GM19099 (cell line): ENCODE results near the gene SUV39H1.

Source experiments
- POLR2A ChIP-seq: IDR thresholded peaks from 3 replicates; pipeline ENCODE4 v1.6.1; 2011; ENCODE audit warnings: low read depth; ENCODE audit not compliant: insufficient read length; ENCODE audit errors: extremely low read depth

The SUV39H1 gene

DNA sequence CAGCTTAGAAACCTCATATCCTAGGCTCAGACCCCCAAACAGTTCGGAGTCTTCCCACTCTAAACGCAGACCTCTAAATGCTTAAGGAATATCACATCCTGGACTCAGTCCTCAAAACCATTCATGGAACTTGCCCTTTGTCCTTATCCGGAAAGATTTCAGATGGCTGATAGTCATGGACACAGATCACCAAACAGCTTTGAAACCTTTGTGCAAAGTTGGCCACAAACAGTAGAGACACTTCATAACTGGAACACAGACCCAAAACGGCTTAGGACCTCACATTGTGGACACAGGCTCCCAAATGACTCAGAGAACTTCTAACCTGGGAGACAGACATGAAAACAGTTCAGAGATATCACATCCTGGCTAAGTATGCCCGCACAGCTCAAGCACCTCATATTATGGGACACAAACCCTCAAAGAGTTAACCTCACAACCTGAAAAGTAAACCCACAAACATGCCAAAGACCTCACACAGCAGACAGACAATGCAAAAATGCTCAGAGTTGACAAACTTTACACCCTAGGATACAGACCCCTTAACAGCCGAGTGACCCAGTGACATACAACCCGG lies 15.5 kb downstream of the SUV39H1 start:
- no peak for TF ChIP-seq POLR2A

DNA sequence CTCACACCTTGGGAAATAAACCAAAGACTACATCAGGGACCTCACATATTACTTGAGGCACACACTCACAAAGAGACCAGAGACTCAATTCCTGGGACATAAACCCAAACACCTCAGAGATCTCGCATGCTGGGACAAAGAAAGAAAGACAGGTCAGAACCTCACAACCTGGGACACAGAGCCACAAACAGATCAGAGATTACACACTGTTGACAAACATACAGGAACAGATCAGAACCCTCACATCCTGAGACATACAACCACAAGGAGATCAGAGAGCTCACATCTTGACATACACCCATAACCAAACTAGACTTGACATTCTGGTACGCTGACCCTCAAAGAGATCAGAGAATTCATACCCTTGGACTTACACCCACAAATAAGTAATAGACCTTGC lies 17.3 kb downstream of the SUV39H1 start:
- TF ChIP-seq POLR2A = no peak

DNA sequence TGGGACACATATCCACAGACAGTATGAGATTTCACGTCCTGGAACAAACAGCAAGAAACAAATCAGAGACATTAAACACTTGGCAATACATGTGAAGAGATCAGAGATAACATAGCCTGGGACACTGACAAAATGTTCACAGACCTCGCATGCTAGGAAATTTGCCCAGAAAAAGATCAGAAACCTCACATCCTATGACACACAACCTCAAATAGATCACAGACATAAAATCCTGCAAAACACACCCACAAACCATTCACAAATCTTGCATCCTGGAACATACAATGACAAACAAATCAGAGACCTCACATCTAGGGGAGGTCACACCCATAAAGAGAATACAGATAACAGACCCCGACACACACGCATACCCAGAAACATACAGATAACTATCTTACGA lies 18.0 kb downstream of the SUV39H1 start:
- no peak for TF ChIP-seq POLR2A

DNA sequence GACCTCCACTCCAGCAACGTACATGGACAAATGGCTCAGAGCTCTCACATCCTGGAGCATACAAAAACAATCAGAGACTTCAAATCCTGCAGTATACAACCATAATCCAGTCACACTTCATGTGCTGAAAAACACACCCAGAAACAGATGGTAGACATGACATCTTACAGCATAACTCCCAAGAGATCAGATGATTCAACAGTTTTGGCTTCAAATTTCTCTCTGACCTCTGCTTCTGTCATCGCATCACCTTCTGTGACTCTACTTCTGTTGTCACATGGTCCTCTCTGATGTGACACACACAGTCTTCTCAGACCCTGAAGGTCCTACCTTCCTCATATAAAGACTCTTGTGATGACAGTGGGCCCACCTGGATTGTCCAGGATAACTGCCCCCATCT lies 18.5 kb downstream of the SUV39H1 start:
- no peak for TF ChIP-seq POLR2A

DNA sequence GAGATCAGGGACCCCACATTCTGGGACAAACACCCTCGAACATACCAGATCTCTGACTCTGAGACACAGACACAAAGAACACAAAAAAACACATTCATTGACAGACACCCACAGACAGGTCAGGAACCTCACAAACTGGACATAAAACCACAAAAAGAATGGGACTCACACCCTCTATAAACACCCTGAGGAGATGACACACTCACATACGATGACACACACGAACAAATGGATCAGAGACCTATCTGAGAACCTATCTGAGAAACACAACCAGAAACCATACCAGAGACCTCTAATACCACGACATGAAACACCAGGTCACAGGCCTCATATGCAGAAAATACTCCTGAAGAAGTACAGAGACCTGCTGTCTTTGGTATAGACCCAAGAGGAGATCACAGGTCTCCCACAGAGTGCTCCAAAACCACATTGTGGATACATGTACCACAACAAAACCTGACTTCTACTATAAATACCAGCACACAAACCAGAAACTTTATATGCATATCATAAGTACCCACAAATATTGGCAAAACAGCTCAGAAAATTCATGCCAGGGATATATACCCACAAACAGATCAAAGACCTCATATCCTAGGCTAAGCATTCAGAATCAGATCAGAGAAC lies 19.5 kb downstream of the SUV39H1 start:
- TF ChIP-seq POLR2A = no peak

DNA sequence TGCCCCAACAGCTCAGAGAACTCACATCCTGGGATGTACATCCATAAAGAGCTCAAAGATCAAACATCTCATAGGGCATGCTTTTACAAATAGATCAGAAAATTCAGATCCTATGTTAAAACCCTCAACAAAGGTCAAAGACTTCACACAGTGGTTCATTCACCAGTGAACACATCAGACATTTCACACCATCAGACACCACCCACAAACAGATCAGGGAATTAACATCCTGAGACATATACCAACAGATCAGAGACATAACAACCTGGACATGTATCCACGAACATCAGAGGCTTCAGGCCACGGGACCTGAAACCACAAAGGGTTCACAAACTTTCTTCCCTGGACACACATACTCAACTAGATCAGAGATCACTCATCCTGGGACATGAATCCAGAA lies 23.4 kb downstream of the SUV39H1 start:
- no peak for TF ChIP-seq POLR2A

DNA sequence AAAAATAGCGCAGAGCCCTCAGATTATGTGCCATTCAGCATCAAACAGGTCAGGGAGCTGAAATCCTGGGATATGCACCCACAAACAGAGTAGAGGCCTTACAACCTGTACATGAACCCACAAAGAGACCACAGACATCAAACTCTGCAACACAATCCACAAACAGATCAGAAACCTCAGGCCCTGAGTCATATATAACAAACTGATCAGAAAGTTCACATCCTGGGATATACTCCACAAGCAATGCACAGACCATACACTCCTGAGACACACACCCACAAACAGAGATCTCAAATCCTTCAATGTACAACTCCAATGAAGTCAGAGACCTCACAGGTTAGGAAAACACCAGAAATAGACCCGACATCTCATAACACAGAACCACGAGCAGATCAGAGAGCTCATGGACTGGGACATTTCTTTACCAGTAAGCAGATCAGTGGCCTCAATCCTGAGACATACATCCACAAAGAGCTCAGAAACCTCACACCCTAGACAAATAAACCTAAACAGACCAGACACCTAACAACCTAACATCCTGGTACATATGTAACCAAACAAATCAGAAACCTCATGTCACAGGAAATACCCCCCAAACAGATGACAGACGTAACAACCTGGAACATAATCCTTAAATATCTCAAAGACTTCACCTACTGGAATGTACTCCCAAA lies 24.2 kb downstream of the SUV39H1 start:
- no peak for TF ChIP-seq POLR2A

DNA sequence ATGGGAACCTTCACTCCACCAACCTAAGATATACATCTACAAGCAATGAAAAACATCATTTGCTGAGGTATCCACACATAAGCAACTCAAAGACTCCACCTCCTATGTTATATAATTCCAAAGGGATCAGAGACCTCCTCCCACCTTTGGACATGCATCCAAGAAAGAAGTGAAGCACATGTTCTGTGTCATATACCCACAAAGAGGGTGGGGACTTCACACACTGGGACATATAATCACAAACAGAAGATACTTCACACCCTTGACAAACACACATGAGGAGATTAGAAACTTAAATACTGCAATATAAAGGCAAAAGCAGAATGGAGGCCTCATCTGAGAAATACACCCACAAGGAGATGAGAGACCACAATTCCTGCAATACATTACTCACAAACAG lies 25.4 kb downstream of the SUV39H1 start:
- no peak for TF ChIP-seq POLR2A

DNA sequence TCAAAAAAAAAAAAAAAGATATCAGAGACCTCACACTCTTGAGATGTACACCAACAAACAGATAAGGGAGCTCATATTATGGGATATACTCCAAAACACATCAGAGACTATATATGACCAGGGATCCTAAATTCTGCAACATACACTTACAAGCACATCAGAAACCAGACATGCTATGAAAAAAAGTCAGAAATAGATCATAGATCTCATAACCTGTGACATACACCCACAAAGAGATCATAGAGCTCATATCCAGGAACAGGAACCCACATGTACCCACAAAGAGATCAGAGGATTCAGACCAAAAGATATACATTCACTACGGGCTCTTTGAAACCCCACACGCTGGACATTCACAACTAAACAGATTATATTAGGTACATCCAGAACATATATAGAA lies 30.1 kb downstream of the SUV39H1 start:
- TF ChIP-seq POLR2A = no peak

DNA sequence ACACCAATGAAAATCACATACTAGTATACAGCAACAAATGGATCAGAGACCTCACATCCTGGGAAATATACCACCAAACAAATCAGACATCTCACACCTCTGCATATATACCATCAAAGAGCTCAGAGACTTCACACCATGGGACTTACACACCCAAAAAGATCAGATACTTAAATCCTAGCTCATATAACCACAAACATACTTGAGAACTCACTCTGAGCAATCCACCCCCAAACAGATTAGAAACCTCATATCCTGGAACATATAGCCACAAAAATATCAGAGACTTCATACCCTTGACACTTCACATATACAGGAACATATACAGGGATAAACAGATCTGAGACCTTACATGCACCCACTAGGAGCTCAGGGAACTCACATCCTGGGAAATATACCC lies 32.1 kb downstream of the SUV39H1 start:
- no peak for TF ChIP-seq POLR2A

DNA sequence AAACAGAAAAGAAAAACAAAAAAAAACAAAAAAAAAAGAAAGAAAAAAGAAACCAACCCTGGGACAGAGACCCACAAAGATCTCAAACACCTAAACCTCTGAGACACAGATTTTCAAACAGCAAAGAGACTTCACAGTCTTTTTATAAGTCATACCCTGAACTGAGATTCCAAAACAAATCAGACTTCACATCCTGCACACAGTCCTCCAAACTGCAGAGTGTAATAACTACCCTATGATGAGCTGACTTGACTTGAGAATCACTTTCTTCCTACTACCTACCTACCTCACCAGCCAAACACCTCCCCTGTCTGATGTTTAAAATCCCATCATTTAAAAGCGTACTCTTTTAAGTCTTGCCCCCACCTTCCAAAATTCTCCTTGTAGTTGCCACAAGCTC lies 39.8 kb downstream of the SUV39H1 start:
- TF ChIP-seq POLR2A = no peak

DNA sequence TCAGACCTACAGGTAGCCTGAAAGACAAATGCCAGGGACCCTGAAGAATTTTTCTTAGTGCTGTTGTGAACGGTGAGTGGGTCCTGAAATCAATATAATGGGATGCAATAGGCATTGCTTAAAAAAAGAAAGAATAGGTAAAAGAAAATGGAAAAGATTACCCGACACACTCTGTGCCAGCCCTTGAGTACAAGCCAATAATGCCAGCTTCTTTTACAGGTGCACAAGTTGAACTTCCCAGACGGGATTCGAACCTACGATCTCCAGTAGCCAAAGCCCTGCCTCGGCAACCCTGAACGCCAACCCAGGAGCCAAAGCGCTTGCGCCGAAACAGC lies 40.3 kb downstream of the SUV39H1 start:
- no peak for TF ChIP-seq POLR2A

DNA sequence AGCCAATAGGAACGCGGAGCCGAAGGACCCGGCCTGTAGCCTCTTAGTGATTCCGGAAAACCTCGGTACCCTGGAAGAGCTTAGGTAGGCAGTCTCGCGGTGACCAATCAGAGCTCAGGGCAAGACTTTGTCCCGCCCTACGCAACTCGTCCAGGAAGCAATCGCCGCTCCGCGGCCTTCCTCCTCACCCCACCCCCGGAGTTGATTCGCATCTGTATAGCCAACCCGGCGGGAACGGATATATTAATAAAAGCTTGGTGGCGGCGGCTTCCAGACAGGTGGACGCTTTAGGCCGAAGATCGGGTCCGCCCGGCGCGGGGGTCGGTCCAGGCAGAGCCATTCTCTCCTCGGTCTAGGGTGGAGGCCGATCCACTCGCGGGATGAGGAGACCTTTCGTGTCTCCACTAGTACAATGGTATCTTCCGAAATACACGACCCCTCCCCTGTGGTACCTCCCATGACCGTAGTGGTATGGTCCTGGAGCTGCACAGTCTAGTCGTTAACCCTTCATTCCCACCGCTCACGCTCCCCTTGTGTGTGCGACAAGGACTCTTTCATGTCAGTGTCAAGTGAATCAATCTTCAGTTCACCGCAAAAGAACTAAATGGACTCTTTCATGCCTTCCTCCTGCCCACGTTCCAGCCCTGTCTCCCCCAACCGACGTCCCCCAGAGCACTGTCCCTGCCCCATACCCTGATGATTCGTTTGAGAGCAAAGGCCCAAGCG lies 40.8 kb downstream of the SUV39H1 start:
- TF ChIP-seq POLR2A = peak; percentile 54

DNA sequence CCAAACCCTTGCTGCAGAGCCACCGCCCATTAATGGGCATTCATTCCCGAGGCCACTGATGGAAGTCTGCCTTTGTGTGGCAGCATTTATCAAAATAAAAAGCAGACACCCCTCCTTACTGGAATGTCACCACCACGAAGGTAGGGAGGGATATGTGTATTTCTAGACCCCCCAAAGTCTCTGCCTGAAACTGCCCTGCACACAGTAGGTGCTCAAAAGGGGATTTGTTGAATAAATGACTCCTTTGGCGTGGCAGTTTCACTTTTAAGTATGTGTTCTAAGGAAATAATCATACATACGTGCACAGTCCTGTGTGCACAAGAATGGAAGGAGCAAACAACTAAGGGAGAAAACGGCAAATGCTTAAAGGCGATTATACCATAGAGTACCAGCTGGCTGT lies 41.4 kb downstream of the SUV39H1 start:
- TF ChIP-seq POLR2A = no peak

DNA sequence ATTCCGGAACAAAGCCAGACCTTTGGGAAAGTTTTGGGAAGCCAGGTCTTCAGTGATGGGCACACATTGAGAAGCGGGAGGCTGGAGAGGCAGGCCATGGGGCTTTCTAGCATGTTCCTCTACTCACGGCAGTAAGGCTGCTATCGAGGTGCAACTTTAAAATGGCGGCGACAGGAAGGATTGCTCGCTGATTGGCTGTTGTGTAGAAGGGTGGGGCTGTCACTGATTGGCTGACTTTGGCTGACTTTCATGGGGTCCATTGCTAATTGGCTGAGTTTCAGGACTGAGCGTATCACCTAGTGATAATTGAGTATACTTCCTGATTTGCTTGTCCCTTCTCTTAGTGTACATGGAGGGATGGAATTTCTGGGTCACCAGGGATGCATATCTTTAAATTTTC lies 45.3 kb downstream of the SUV39H1 start:
- no peak for TF ChIP-seq POLR2A

DNA sequence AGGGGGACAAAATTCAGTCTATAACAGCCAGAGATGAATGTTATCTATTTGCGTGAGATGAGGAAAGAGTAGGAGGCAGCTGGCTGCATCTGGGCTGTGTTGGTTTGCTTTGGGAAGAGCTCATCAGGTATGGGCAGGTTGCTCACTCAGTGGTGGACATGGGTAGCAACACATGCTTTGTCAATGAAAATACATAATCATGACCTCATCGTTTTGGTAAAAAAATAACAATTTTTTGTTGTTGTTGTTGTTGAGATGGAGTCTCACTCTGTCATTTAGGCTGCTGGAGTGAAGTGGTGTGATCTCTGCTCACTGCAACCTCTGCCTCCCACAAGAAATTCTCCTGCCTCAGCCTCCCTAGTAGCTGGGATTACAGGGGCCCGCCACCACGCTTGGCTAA lies 48.7 kb downstream of the SUV39H1 start:
- TF ChIP-seq POLR2A = no peak
